Rectal smooth muscle tissue (tissue), 1 donor: ENCODE measurements around the gene KLF8.

Source experiments
- H3K27ac ChIP-seq: one replicate; pipeline ENCODE4 v1.7.0; 2013; ENCODE audit warnings: low read depth, low read length, inconsistent platforms
- H3K27me3 ChIP-seq: one replicate; pipeline ENCODE4 v1.7.0; 2013; ENCODE audit warnings: low read length; ENCODE audit not compliant: control insufficient read depth, insufficient read depth
- H3K36me3 ChIP-seq: one replicate; pipeline ENCODE4 v1.7.0; 2013; ENCODE audit warnings: low read length; ENCODE audit not compliant: control insufficient read depth, insufficient read depth
- H3K4me1 ChIP-seq: one replicate; pipeline ENCODE4 v1.7.0; 2013; ENCODE audit warnings: low read length; ENCODE audit not compliant: control insufficient read depth, insufficient read depth
- H3K4me3 ChIP-seq: one replicate; pipeline ENCODE4 v1.7.0; 2013; ENCODE audit warnings: low read length
- H3K9ac ChIP-seq: one replicate; pipeline ENCODE4 v1.7.0; 2013; ENCODE audit warnings: low read length

Gene KLF8

GRCh38 chrX:56253832-56254703 is 21.9 kb downstream of the KLF8 start:
- H3K9ac ChIP-seq = no peak overlapping the region
- H3K4me1 ChIP-seq = no peaks in the 10 kb centered on the region
- no peaks in the 10 kb centered on the region for H3K27me3 ChIP-seq
- H3K27ac ChIP-seq = no peak overlapping the region
- H3K4me3 ChIP-seq = no peak overlapping the region
- no peaks in the 10 kb centered on the region for H3K36me3 ChIP-seq

GRCh38 chrX:56268888-56269287 is 36.7 kb downstream of the KLF8 start:
- H3K4me1 ChIP-seq = no peaks in the 10 kb centered on the region
- H3K27ac ChIP-seq = no peak overlapping the region
- no peak overlapping the region for H3K9ac ChIP-seq
- H3K27me3 ChIP-seq = no peaks in the 10 kb centered on the region
- peaks cover 5% of the 10 kb centered on the region for H3K36me3 ChIP-seq
- no peak overlapping the region for H3K4me3 ChIP-seq

- Histone ChIP-seq H3K27ac (no peak overlapping the region), H3K4me3 (no peak overlapping the region), H3K36me3 (no peaks in the 10 kb centered on the region), H3K9ac (no peak overlapping the region), H3K4me1 (no peaks in the 10 kb centered on the region), H3K27me3 (no peaks in the 10 kb centered on the region)
Measured at GRCh38 chrX:56278692-56279091, 46.5 kb downstream of the KLF8 start.

GRCh38 chrX:56279863-56280262 is 47.7 kb downstream of the KLF8 start:
- Histone ChIP-seq H3K36me3 (no peaks in the 10 kb centered on the region), H3K9ac (no peak overlapping the region), H3K27ac (no peak overlapping the region), H3K4me1 (no peaks in the 10 kb centered on the region), H3K27me3 (no peaks in the 10 kb centered on the region), H3K4me3 (no peak overlapping the region)

- H3K36me3 ChIP-seq = no peaks in the 10 kb centered on the region
- H3K9ac ChIP-seq = no peak overlapping the region
- no peaks in the 10 kb centered on the region for H3K27me3 ChIP-seq
- no peaks in the 10 kb centered on the region for H3K4me1 ChIP-seq
- no peak overlapping the region for H3K4me3 ChIP-seq
- no peak overlapping the region for H3K27ac ChIP-seq
Measured at GRCh38 chrX:56281789-56282188, 49.6 kb downstream of the KLF8 start.

- Histone ChIP-seq H3K4me1 (no peaks in the 10 kb centered on the region), H3K27me3 (no peaks in the 10 kb centered on the region), H3K27ac (no peak overlapping the region), H3K4me3 (no peak overlapping the region), H3K36me3 (no peaks in the 10 kb centered on the region), H3K9ac (no peak overlapping the region)
Measured at GRCh38 chrX:56284269-56284668, 52.1 kb downstream of the KLF8 start.

- H3K9ac ChIP-seq = no peak overlapping the region
- no peak overlapping the region for H3K4me3 ChIP-seq
- H3K27me3 ChIP-seq = no peaks in the 10 kb centered on the region
- no peaks in the 10 kb centered on the region for H3K4me1 ChIP-seq
- H3K27ac ChIP-seq = no peak overlapping the region
- H3K36me3 ChIP-seq = no peaks in the 10 kb centered on the region
Measured at GRCh38 chrX:56288608-56289007, 56.5 kb downstream of the KLF8 start.

GRCh38 chrX:56289449-56289848 is 57.3 kb downstream of the KLF8 start:
- no peaks in the 10 kb centered on the region for H3K27me3 ChIP-seq

GRCh38 chrX:56308726-56309125 is 76.6 kb downstream of the KLF8 start:
- Histone ChIP-seq H3K4me1 (no peaks in the 10 kb centered on the region), H3K27me3 (no peaks in the 10 kb centered on the region), H3K4me3 (no peak overlapping the region), H3K36me3 (no peaks in the 10 kb centered on the region), H3K27ac (no peak overlapping the region), H3K9ac (no peak overlapping the region)

More at GRCh38 chrX:56289449-56289848, 57.3 kb downstream of the KLF8 start:
- Histone ChIP-seq H3K9ac (no peak overlapping the region), H3K27ac (no peak overlapping the region), H3K4me3 (no peak overlapping the region), H3K36me3 (no peaks in the 10 kb centered on the region), H3K4me1 (no peaks in the 10 kb centered on the region)

- no peaks in the 10 kb centered on the region for H3K36me3 ChIP-seq
- no peak overlapping the region for H3K4me3 ChIP-seq
- H3K4me1 ChIP-seq = no peaks in the 10 kb centered on the region
- H3K9ac ChIP-seq = no peak overlapping the region
- no peaks in the 10 kb centered on the region for H3K27me3 ChIP-seq
- H3K27ac ChIP-seq = no peak overlapping the region
Measured at GRCh38 chrX:56309881-56310280, 77.7 kb downstream of the KLF8 start.

- no peaks in the 10 kb centered on the region for H3K4me1 ChIP-seq
- H3K27me3 ChIP-seq = no peaks in the 10 kb centered on the region
- no peaks in the 10 kb centered on the region for H3K36me3 ChIP-seq
- H3K9ac ChIP-seq = no peak overlapping the region
- no peak overlapping the region for H3K4me3 ChIP-seq
- H3K27ac ChIP-seq = no peak overlapping the region
Measured at GRCh38 chrX:56310581-56310980, 78.4 kb downstream of the KLF8 start.

GRCh38 chrX:56313308-56313707 is 81.2 kb downstream of the KLF8 start:
- Histone ChIP-seq H3K36me3 (no peaks in the 10 kb centered on the region), H3K27ac (no peak overlapping the region), H3K9ac (no peak overlapping the region), H3K27me3 (no peaks in the 10 kb centered on the region), H3K4me3 (no peak overlapping the region), H3K4me1 (no peaks in the 10 kb centered on the region)

GRCh38 chrX:56314334-56314733 is 82.2 kb downstream of the KLF8 start:
- Histone ChIP-seq H3K36me3 (no peaks in the 10 kb centered on the region), H3K9ac (no peak overlapping the region), H3K4me1 (no peaks in the 10 kb centered on the region), H3K4me3 (no peak overlapping the region), H3K27me3 (no peaks in the 10 kb centered on the region), H3K27ac (no peak overlapping the region)
